Central memory CD8-positive, alpha-beta T cell (primary cell): Measurements from ENCODE around the gene PRR30.

Experiments
- ATAC-seq: fragments of 150-1000 bp; cut with Tn5 transposase; replicated peaks from 2 replicates; pipeline ENCODE4 v1.10.0; 2022; ENCODE audit warnings: mild to moderate bottlenecking, moderate FRiP score, moderate number of reproducible peaks; ENCODE audit not compliant: poor library complexity, severe bottlenecking; ENCODE audit errors: extremely low read depth
- DNase-seq, 2 donors: peaks; one replicate each; pipeline ENCODE4 v3.0.0; 2021; ENCODE audit warnings: low spot score in 2 of 2
- H3K27ac Mint-ChIP-seq: one replicate; pipeline ENCODE4 v1.8.0; 2022; ENCODE audit warnings: low read depth, mild to moderate bottlenecking, moderate library complexity, mixed read lengths
- H3K27me3 Mint-ChIP-seq: one replicate; pipeline ENCODE4 v1.8.0; 2022; ENCODE audit warnings: mixed read lengths
- H3K36me3 Mint-ChIP-seq: one replicate; pipeline ENCODE4 v1.8.0; 2022; ENCODE audit warnings: mild to moderate bottlenecking, moderate library complexity, mixed read lengths; ENCODE audit not compliant: insufficient read depth
- H3K4me1 Mint-ChIP-seq: one replicate; pipeline ENCODE4 v1.8.0; 2022; ENCODE audit warnings: mixed read lengths
- H3K4me3 Mint-ChIP-seq: one replicate; pipeline ENCODE4 v1.8.0; 2022; ENCODE audit warnings: mild to moderate bottlenecking, moderate library complexity, mixed read lengths
- H3K9me3 Mint-ChIP-seq: one replicate; pipeline ENCODE4 v1.8.0; 2022; ENCODE audit warnings: mixed read lengths

PRR30 gene

GRCh38 chr2:27096748-27097297 lies 42.4 kb downstream of the PRR30 start:
- H3K27ac Mint-ChIP-seq = peak overlapping the region; percentile 29
- ATAC-seq = no peak
- H3K4me1 Mint-ChIP-seq = peaks cover 15% of the 10 kb centered on the region

DNA sequence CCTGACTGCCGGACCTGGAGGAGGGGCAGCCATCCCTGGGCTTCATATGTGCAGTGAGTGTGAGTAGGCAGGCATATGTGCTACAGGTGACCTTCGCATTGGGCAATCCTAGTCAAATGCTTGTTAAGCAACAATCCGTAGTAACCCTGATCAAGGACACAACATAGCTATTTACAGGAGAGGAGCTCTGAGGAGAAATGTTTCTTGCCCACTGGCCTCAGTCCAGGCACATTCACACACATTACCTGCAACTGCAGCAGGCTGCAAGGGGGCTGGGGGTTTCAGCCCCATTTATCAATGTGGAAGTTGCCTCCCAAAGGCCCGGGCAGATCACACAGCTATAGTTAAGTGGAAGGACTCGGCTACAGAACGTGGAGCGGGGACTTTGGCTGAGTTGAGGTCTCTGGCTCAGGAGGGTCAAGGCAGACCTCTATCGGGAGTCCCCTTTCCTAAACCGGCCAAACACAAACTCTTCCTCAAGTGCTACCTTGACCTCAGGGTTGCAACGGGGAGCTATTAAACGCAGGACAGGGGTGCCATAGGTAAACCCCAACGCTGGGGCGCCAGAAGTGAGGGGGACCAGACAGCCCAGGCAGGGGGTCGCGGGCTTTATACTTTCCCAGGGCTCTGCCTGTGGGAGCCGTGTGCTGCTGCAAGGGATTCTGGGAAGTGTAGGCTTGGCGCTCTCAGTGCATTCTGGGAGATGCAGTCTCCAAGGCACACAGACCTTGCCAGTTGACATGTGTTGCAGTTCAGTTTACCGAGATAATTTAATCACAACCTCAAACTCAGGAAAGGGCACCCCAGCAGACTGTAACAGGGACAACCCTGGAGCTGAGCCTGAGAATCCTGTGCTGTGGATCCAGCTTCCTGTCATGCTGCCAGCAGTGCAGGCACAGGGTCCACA lies 43.2 kb downstream of the PRR30 start:
- ATAC-seq (no peak), DNase-seq (no peak)
- Mint-ChIP-seq H3K27me3 (no peaks in the 10 kb centered on the region), H3K4me1 (peaks cover 15% of the 10 kb centered on the region), H3K36me3 (peaks cover 4% of the 10 kb centered on the region), H3K27ac (no peak overlapping the region), H3K9me3 (no peaks in the 10 kb centered on the region), H3K4me3 (peak overlapping the region; percentile 32)

More at GRCh38 chr2:27096748-27097297, 42.4 kb downstream of the PRR30 start:
- H3K9me3 Mint-ChIP-seq = no peaks in the 10 kb centered on the region
- no peak overlapping the region for H3K4me3 Mint-ChIP-seq
- H3K36me3 Mint-ChIP-seq = peaks cover 4% of the 10 kb centered on the region
- no peak for DNase-seq
- H3K27me3 Mint-ChIP-seq = no peaks in the 10 kb centered on the region

DNA sequence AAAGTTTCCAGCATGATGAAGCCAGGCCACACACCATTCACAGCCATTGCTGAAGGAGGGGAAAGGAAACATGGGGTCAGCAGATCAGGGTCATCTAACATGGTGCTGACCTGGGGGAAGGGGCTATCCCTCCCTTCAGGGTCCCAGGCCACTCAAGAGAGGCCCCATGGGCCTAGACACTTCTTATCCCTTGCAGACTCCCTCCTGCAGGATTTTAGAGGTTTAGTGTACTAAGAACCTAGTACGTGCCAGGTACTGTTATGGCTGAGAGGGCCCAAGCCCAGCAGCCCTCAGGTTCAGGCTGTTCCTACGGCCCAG lies 43.8 kb downstream of the PRR30 start:
- no peaks in the 10 kb centered on the region for H3K9me3 Mint-ChIP-seq
- no peak for DNase-seq
- no peak overlapping the region for H3K27ac Mint-ChIP-seq
- H3K4me3 Mint-ChIP-seq = peak overlapping the region; percentile 32
- no peaks in the 10 kb centered on the region for H3K27me3 Mint-ChIP-seq
- ATAC-seq = no peak
- H3K36me3 Mint-ChIP-seq = peaks cover 4% of the 10 kb centered on the region
- peaks cover 15% of the 10 kb centered on the region for H3K4me1 Mint-ChIP-seq

DNA sequence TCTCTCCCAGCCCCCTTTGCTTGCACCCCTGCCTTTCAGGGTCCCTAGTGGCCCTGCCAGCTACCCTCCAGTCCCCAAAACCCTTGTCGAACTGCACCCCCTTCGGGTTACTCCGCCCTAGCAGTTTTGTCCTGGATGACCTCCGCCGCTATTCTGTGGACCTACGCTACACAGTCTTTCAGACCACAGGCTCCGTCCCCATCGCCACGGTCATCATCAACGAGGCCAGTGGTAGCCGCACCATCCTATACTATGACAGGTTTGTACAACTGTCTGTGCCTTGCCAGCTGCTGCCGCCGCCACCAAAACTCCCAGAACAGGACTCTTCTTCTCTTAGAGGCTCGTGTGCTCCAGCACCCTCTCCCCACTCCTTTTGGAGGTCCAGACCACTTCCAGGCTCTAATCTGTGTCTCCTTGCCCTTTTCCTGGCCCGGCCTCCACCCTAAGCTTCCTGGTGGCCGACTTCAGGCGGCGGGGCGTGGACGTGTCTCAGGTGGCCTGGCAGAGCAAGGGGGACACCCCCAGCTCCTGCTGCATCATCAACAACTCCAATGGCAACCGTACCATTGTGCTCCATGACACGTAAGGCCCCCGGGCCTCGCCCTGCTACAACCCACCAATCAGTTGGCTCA lies 44.7 kb downstream of the PRR30 start:
- DNase-seq (no peak), ATAC-seq (no peak)
- Mint-ChIP-seq H3K9me3 (no peaks in the 10 kb centered on the region), H3K27me3 (no peaks in the 10 kb centered on the region), H3K36me3 (peaks cover 4% of the 10 kb centered on the region), H3K4me1 (peaks cover 15% of the 10 kb centered on the region), H3K4me3 (no peak overlapping the region), H3K27ac (no peak overlapping the region)

- DNase-seq (no peak), ATAC-seq (no peak)
- Mint-ChIP-seq H3K36me3 (peaks cover 4% of the 10 kb centered on the region), H3K27me3 (no peaks in the 10 kb centered on the region), H3K4me3 (no peak overlapping the region), H3K9me3 (no peaks in the 10 kb centered on the region), H3K27ac (no peak overlapping the region), H3K4me1 (peaks cover 15% of the 10 kb centered on the region)
Measured at GRCh38 chr2:27093430-27094352, 45.5 kb downstream of the PRR30 start.

GRCh38 chr2:27092696-27093429 lies 46.3 kb downstream of the PRR30 start:
- ATAC-seq (no peak), DNase-seq (no peak)
- no peak overlapping the region for H3K4me3 Mint-ChIP-seq
- H3K27ac Mint-ChIP-seq = no peak overlapping the region
- peaks cover 4% of the 10 kb centered on the region for H3K36me3 Mint-ChIP-seq
- H3K9me3 Mint-ChIP-seq = no peaks in the 10 kb centered on the region
- peaks cover 15% of the 10 kb centered on the region for H3K4me1 Mint-ChIP-seq
- H3K27me3 Mint-ChIP-seq = no peaks in the 10 kb centered on the region

DNA sequence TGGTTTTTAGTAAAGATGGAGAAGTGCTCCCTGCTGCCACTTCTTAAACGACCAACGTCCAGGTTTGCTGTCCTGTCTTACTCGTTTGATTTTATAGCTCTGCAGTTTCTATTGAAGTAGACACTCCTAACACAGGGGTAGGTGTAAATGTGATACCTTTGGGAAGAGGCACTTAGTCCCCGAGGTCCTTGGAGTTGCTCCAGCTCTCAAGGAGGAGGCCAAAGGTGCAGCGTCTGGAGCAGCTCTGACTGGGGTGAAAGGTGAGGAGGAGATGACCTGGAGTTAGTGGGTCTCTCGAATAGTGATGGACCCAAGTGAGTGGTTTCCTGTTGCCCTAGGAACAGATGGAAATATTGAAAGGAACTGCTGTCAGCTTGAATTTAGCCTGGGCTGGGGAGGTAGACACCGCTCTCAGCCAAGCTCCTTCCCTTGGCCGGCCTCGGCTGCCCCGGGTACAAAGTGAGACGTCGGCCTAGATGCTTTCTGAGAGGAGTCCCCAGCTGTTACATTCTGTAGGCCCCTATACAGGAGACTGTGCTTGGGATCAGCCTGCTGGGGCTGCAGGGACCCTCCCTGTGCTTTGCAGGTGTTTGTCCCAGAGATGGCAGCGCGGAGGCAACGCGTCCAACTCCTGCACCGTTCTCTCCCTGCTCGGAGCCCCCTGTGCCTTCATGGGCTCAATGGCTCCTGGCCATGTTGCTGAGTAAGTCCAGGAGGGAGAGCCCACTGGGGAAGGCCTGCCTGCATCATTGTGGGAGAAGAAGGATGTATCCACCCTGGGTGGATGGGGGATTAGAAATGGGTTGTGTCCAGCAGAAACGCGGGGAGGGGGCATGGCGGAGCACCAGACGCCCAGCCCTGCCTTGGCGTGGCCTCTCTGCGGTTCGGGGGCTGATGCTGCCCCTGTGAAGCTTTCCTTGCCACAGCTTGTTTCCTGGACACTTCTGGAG lies 47.2 kb downstream of the PRR30 start:
- DNase-seq = no peak
- H3K4me3 Mint-ChIP-seq = no peak overlapping the region
- ATAC-seq = no peak
- no peaks in the 10 kb centered on the region for H3K27me3 Mint-ChIP-seq
- no peaks in the 10 kb centered on the region for H3K9me3 Mint-ChIP-seq
- H3K36me3 Mint-ChIP-seq = peaks cover 3% of the 10 kb centered on the region
- peaks cover 18% of the 10 kb centered on the region for H3K4me1 Mint-ChIP-seq
- H3K27ac Mint-ChIP-seq = no peak overlapping the region

DNA sequence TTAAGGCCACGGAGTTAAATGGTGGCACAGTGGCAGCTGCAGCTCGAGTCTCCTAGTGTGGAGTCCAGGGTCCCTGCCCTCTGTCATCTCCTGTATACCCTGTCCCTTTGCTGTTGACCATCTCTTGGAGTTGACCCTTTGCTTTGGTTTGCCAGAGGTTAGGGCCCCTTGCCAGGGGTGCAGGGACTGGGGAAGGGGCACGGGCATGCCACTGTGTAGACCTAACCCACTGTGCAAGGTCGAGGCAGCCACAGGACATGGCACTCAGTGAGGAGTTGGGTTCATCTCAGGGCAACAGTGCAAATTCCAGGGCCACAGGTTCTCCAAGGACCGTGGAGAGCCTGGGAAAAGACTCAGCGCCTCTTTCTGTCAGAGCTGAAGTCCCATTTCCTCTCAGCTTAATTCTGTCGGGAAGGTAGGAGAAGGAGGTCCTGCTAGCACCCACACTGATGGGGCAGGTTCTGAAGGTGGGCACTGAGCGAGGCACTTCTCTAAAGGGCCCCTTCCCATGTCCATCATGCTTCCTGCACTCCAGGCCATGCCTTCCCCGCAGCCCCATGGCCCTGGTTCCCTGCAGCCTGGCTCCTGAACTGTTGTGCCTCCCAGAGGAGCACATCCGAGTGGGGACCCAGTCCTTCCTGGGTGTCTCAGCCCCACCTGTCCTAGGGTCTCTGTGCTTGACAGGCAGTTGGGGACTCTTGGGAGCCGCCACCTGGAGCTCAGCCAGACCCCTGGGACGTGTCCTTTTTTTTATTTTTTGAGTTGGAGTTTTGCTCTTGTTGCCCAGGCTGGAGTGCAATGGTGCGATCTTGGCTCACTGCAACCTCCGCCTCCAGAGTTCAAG lies 49.9 kb downstream of the PRR30 start:
- DNase-seq (no peak), ATAC-seq (no peak)
- H3K36me3 Mint-ChIP-seq = peaks cover 3% of the 10 kb centered on the region
- peaks cover 18% of the 10 kb centered on the region for H3K4me1 Mint-ChIP-seq
- H3K9me3 Mint-ChIP-seq = no peaks in the 10 kb centered on the region
- H3K27ac Mint-ChIP-seq = no peak overlapping the region
- no peak overlapping the region for H3K4me3 Mint-ChIP-seq
- H3K27me3 Mint-ChIP-seq = no peaks in the 10 kb centered on the region

- Mint-ChIP-seq H3K27ac (no peak overlapping the region), H3K27me3 (no peaks in the 10 kb centered on the region), H3K9me3 (no peaks in the 10 kb centered on the region), H3K4me1 (peaks cover 23% of the 10 kb centered on the region), H3K36me3 (peaks cover 3% of the 10 kb centered on the region), H3K4me3 (no peak overlapping the region)
- DNase-seq (no peak), ATAC-seq (no peak)
Measured at GRCh38 chr2:27088634-27089033, 50.6 kb downstream of the PRR30 start.

DNA sequence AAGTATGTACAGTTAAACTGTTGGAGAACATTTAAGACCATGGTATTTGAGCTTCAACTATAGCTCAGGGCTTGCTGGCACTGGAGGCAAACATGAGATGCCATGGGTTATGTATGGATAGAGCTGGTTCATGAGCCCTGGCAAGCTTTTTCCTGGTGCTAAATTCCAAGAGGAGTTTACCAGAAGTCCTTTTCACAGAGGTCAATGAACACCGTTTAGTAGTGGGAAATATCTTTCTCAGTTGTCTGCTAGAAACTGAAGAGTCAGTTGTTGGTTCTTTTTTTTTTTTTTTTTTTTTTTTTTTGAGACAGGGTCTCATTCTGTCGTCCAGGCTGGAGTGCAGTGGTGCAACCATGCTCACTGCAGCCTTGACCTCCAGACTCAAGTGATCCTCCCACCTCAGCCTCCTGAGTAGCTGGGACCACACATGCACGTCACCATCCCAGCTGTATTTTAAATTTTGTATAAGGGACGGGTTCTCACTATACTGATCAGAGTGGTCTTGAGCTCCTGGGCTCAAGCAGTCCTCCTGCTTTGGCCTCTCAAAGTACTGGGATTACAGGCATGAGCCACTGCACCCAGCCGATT lies 51.3 kb downstream of the PRR30 start:
- Mint-ChIP-seq H3K4me1 (peaks cover 23% of the 10 kb centered on the region), H3K27ac (no peak overlapping the region), H3K27me3 (no peaks in the 10 kb centered on the region), H3K36me3 (peaks cover 3% of the 10 kb centered on the region), H3K9me3 (no peaks in the 10 kb centered on the region), H3K4me3 (peak overlapping the region; percentile 82)
- DNase-seq = no peak
- no peak for ATAC-seq
